ENCODE measurements around the gene SLC22A1.
"Not testable (repeated sequence)": the region's sequence is repeated elsewhere in the genome, so short reads cannot be mapped to it uniquely, and the experiment has no call there.

Gene SLC22A1

GRCh38 chr6:160121558-160121957, at the start of gene SLC22A1:
SLC22A1 (plus strand) TSS chr6:160121815; CDS start chr6:160121936, 121 bp downstream.
- no peak for DNase-seq

- no peak for DNase-seq
Observed at GRCh38 chr6:160073272-160073671, 48.3 kb upstream of the SLC22A1 start.

- no peak for DNase-seq
Observed at GRCh38 chr6:160076009-160076408, 45.6 kb upstream of the SLC22A1 start.

- no peak for DNase-seq
Observed at GRCh38 chr6:160077024-160077423, 44.6 kb upstream of the SLC22A1 start.

DNA sequence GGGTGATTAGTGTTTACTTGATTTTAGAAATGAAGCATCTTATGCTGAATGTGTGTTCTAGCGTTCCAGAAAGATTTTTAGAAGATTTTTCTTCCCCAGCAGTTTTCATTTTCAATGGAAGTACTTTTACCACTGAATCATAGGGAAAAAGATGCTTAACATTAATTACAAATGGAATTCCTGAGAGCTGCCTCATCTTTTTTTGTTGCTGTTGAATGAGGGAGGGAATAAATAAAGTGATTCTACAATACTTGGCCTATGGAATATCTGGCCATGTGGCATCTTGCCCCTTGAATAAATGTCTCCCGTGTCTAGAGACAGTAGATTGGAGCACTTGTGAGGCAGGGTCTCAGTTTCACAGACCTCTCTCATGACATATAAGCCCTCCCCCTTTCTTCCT, 44.1 kb upstream of the SLC22A1 start:
- DNase-seq, result no peak

DNA sequence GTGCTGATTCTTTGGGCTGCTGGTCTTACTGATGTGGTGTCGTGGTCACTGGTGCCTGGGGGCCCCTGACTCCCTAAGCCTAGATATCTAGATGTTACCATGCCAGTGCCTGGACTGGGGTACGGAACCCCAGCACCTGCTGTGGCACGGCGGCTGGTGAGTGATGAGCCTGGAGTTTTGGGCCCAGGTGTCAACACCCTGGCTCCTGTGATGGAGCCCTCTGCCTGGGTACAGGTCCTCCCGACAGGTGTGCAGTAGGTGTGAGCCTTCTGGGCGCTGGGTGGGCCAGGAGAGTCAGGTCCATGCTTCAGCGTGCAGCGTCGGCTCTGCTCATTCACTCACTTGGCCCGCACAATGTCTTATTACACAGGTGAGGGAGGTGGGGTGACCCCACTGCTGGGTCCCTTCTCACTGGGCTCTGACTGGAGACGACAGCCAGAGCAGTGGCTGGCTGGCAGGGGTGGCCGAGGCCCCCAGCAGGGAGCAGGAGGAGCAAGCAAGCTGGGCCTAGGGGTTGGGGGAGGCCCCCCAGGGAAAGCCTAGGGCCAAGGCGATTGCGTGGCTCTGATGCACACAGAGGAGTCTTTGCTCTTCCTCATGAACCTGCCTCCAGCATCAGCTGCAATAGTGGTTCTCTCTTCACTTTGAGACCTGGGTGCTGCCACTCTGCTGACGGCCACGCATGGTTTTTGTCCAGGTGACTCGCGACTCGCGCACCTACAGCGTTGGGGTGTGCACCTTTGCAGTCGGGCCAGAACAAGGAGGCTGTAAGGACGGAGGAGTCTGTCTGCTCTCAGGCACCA, 42.5 kb upstream of the SLC22A1 start:
- no peak for DNase-seq

- DNase-seq, result no peak
Observed at GRCh38 chr6:160079686-160080043, 42.0 kb upstream of the SLC22A1 start.

GRCh38 chr6:160080097-160080496, 41.5 kb upstream of the SLC22A1 start:
- no peak for DNase-seq

GRCh38 chr6:160081398-160081797, 40.2 kb upstream of the SLC22A1 start:
- no peak for DNase-seq

DNA sequence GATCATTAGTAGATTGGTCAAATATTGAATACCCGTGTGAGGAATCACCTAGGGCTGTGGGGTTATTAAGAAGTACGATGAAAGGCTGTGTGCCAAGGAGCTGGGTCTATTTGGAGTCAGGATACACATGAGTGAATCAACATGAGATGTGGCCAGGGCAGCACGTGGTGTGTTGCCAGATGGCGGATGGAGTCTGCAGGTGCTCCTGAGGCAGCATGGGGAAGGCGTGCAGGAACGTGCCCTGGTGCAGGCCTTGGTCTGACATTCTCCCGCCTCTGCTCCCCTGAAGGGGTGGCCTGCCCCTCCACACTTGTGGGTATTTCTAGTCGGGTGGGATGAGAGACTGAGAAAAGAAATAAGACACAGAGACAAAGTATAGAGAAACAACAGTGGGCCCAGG, 39.0 kb upstream of the SLC22A1 start:
- DNase-seq, result peak; percentile 62

DNA sequence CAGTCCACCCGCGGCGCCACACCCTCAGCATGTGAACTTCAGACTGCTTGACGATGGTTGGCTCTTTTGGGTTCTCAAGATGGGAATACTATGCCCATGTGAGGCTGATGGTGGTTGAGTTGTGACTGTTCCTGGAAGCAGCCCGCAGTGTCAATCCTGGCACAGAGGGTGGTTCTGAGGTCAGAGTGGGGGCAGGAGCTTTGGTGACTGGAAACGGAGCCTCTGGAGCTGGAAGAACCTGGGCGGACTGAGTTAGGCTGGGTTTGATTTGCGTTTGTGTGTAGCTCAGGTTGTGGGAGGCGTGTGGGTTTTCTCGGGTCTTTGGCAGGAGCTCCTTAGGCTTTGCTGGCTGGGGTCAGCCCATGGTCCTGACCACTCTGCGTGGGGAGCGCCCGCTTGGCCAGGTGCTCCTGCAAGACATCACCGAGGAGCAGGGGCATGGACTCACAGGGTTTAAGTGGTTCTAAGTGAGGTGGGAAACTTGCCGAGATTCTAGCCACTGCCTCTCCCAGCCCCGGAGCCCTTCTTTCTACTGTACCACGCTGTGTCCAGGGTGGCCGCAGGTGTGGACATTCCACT, 37.3 kb upstream of the SLC22A1 start:
- DNase-seq, result no peak

DNA sequence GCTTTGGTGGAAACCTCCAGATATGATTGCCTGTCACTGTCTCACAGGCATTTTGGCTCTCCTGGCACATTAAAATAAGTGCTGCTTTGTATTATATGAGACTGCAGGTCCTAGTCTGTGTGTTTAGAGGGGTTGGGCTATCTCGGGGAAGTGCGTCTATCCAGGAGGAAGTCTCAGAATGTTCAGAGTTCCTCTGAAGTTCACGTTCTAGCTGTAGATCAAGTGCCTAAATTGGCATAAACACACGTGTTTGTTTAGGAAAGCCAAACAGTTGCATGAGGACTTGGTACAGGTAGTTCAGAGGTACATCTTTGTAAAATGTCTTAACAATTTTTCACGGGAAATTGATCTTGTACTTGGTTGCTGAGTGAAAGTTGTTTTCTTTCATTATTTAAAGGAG, 36.4 kb upstream of the SLC22A1 start:
- DNase-seq, result no peak

DNA sequence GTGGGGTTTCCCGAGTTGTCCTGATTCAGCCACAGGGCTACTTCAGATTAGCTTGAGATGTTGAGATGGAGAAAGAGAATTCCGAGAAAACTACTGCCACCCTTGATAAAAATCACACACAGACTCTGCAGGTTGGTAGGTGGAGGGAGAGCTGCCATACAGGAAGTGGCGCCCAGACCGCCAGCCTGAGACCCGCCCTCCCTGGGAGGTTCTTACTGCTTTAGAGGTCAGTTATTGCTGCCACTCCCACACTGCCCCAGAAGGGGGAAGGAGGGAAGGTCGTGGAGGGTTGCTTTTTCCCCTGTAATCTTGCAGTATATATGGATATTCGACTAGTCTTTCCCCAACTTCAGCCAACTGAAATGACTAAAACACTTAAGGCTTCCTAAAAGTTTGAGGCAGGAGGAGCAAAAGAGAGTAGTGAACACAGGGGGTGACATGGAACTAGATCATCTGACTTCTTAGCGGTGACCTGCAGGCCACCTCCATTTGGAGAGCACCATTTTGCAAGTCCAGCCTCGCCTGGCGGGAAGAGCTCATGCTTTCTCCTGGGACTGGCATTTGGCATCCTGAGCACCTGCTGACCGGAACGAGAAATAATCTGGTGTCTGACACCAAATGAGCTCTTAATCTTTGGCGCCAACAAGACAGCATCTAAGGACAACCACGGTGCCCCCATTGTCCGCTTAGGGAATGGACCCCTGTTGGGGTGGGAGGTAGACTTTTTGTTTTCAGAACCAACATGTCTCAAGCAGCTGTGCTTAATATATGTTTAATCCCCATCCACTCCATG, 35.7 kb upstream of the SLC22A1 start:
- DNase-seq, result no peak

- DNase-seq, result no peak
Observed at GRCh38 chr6:160086754-160087153, 34.9 kb upstream of the SLC22A1 start.

DNA sequence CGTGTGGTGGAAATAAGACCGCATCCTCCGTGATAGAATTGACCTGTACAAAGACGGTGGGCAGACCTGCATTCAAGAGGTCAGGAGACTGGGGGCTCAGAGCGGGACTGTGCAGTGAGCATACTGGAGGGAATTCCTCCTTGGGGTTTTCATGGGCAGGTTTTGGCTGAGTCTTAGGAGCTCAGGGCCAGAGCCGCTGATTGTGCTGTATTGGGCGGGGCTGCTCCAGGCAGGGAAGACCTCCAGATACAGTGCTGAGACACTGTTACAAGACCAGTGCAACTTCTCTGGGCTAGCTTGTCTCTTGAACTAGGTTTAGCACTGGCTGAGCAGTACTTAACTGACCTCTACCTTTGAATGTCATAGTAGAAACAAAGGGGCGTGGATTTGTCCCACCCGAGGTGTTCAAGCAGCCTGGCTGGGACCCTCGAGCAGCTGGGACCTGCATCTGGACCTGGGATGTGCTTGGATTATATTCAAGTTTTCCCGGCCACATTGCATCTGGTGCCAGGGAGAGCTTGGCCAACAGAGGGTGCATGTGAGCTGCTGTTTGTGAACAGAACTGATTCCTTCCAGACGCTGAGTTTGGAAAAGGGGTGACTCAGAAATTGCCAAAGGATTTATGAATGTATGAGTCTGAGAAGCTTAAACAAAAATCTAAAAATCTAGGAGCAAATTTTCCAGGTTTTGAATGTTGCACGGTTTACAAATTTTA, 33.4 kb upstream of the SLC22A1 start:
- peak; percentile 43 for DNase-seq

DNA sequence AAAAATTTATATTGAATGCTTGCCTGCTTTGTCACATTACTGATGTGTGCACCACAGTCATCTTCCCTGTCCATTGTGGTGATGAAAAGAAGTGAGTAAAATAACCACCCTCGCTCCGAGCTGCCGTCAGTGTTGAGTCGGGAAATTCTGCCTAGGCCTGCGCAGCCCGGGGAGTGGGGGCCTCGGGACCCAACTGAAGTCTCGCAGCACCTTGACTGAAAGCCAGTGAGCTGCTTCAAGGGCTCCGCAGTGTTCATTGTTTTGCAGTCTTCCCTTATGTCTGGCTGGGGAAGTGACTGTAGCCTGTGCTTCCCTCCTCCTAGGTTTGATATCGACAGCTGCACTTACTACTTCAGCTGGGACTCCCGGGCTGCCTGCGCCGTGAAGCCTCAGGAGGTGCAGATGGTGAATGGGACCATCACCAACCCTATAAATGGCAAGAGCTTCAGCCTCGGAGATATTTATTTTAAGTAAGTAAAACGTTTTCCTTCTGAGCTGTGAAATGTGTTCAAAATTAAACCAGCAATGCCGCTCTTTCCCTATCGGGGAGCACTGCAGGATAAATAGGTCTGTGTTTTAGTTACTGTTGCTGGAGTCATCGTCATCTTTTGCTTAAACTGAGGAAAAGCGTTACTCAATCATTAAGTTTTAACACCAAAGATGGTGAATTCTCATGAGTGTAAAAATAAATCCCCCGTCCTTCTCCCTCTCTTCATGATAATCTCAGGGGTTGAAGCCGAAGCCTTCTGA, 32.7 kb upstream of the SLC22A1 start:
- no peak for DNase-seq

DNA sequence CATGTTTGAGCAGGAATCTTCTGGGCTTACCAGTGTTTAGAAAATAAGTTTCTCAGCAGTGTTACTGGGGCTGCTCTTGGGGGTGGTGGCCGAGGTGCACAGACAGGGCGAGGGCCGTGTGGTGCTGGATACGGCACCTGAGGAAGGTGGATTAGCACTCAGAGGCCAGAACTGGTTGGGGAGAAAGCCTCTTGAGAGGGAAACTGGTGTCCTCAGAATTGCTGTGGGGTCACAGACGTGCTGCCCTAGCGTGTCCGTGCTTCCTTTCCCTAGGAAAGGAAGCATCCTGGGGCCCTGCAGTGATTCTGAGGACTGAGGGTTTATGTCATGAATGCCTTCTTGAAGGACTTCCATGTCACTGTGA, 32.1 kb upstream of the SLC22A1 start:
- DNase-seq, result no peak

GRCh38 chr6:160090442-160091239, 31.0 kb upstream of the SLC22A1 start:
- DNase-seq, result peak; percentile 58

DNA sequence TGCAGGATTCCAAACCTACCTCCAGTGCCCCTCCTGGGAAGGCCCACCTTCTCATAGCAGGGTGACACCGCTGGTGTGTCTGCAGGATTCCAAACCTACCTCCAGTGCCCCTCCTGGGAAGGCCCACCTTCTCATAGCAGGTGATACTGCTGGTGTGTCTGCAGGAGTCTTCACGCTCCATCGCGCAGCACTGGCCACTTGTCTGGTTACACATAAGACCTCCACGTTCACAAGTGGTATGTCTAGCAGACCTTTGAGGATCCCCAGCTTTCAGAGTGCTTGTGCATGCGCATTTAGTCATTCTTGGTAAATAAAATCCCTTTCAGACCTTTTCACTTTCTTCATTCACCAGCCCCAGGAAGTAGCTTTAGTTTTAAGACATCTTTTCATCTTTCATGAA, 29.4 kb upstream of the SLC22A1 start:
- DNase-seq, result not testable (repeated sequence)

DNA sequence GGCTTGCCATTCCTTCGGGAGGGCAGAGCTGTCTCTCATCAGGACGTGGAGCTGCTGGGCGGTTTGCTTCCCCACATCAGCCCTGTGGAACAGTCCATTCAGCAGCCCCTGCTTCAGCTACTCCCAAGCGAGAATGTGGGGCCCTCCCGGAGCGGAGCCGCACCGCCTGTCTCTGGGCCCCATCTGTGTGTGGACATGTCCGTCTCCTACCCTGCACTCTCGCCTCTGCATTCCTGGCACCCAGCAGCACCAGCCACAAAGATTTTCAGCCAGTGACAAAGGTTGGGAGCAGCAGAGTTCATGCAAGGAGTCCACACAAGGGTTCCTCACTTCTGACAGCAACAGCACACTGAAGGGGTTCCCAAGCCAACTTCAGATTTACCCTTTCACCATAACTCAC, 29.0 kb upstream of the SLC22A1 start:
- no peak for DNase-seq

- no peak for DNase-seq
Observed at GRCh38 chr6:160093061-160093460, 28.6 kb upstream of the SLC22A1 start.

GRCh38 chr6:160093946-160094345, 27.7 kb upstream of the SLC22A1 start:
- DNase-seq, result no peak

All from NCI-H1105 treated with DMSO at 0.1 percent for 48 hours (cell line).